ENCODE measurements around the gene PANK3. TPM values are rescaled to one million over a fixed set of nuclear protein-coding genes. Genes with fewer than 3 reads are reported as not detected.

The PANK3 gene
- total RNA-seq, 1 experiment from 2014 or later, result 99.6 TPM

DNA sequence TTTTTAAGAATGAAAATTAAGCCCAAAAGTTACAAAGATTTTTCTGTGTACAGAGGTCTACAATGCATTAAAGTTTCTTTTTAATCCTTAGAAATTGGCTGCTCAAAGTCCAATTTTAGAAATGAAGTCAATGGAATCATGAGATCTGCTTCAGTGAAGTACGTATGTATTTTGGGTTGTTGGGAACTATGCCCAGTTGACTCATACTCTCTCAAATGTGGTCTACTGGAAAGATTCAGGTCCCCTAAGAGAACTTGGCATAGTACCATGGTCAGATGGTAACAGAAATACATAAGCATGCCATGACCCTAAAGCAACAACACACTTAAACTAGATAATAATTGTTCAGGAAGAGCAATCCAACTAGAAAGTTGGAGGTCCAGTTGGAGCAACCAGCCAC, 27.0 kb downstream of the PANK3 start:
- H3K27me3 Mint-ChIP-seq (ENCODE audit: insufficient read depth, unreplicated experiment), result no peaks in the 10 kb centered on the region
- POLR2A ChIA-PET, result no interaction called here
- Histone ChIP-seq H3K27me3 (replicated peaks; ENCODE audit: control insufficient read depth, insufficient read depth, low read length) (no peaks in the 10 kb centered on the region), H3K36me3 (ENCODE audit: control insufficient read depth, insufficient read depth, low read length) (peaks cover 6% of the 10 kb centered on the region), H3K4me1 (no peaks in the 10 kb centered on the region), H3K9me3 (no peaks in the 10 kb centered on the region), H3K4me3 (ENCODE audit: low read depth, low read length) (no peak overlapping the region)
- H3K36me3 Mint-ChIP-seq (ENCODE audit: insufficient read depth, unreplicated experiment), result peaks cover 55% of the 10 kb centered on the region
- TF ChIP-seq, protein P1, sequence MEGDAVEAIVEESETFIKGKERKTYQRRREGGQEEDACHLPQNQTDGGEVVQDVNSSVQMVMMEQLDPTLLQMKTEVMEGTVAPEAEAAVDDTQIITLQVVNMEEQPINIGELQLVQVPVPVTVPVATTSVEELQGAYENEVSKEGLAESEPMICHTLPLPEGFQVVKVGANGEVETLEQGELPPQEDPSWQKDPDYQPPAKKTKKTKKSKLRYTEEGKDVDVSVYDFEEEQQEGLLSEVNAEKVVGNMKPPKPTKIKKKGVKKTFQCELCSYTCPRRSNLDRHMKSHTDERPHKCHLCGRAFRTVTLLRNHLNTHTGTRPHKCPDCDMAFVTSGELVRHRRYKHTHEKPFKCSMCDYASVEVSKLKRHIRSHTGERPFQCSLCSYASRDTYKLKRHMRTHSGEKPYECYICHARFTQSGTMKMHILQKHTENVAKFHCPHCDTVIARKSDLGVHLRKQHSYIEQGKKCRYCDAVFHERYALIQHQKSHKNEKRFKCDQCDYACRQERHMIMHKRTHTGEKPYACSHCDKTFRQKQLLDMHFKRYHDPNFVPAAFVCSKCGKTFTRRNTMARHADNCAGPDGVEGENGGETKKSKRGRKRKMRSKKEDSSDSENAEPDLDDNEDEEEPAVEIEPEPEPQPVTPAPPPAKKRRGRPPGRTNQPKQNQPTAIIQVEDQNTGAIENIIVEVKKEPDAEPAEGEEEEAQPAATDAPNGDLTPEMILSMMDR (IDR thresholded peaks at IDR 0.05; ENCODE audit: insufficient read depth in 1 of 2, low read depth in 1 of 2, low read length in 1 of 2, severe bottlenecking in 1 of 2, unreplicated experiment in 1 of 2), result no peak
- no peak overlapping the region for H3K27ac Mint-ChIP-seq (ENCODE audit: unreplicated experiment)
- H3K9me3 Mint-ChIP-seq (ENCODE audit: unreplicated experiment), result no peaks in the 10 kb centered on the region
- CTCF ChIA-PET, result no interaction called here
- BruUV-seq (replicated peaks), result no TSS peak
- H3K4me1 Mint-ChIP-seq (ENCODE audit: low read depth, unreplicated experiment), result no peaks in the 10 kb centered on the region
- H3K4me3 Mint-ChIP-seq (ENCODE audit: unreplicated experiment), result no peak overlapping the region
- intact Hi-C loops (cut with micrococcal nuclease; ENCODE audit: unreplicated experiment), result no loop called here
- no peak for DNase-seq

DNA sequence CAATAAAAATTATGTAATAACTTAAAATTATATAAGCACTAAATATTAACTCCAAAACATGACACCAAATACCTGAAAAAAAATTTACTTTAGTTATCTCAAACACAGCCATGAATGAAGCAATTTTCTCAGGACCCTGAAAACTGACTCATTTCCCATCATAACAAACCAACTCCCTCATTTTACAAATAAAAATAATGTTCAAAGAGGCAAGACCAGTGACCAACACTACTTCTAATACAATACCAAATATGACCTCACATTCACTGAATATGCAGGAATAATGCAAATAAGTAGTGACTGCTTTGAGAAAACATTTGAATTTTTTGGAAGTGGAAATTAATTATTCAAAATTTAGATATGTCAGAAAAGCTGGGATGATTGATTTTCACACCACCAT, 28.5 kb downstream of the PANK3 start:
- Mint-ChIP-seq H3K27ac (ENCODE audit: unreplicated experiment) (no peak overlapping the region), H3K27me3 (ENCODE audit: insufficient read depth, unreplicated experiment) (no peaks in the 10 kb centered on the region), H3K4me1 (ENCODE audit: low read depth, unreplicated experiment) (no peaks in the 10 kb centered on the region), H3K36me3 (ENCODE audit: insufficient read depth, unreplicated experiment) (peaks cover 44% of the 10 kb centered on the region), H3K4me3 (ENCODE audit: unreplicated experiment) (no peak overlapping the region), H3K9me3 (ENCODE audit: unreplicated experiment) (no peaks in the 10 kb centered on the region)
- peaks cover 2% of the 10 kb centered on the region for H3K36me3 ChIP-seq (ENCODE audit: control insufficient read depth, insufficient read depth, low read length)
- H3K4me1 ChIP-seq, result no peaks in the 10 kb centered on the region
- TF ChIP-seq, protein P1 (IDR thresholded peaks at IDR 0.05; ENCODE audit: insufficient read depth in 1 of 2, low read depth in 1 of 2, low read length in 1 of 2, severe bottlenecking in 1 of 2, unreplicated experiment in 1 of 2), result no peak
- DNase-seq, result no peak
- H3K4me3 ChIP-seq (ENCODE audit: low read depth, low read length), result no peak overlapping the region
- intact Hi-C loops (cut with micrococcal nuclease; ENCODE audit: unreplicated experiment), result no loop called here
- POLR2A ChIA-PET, result no interaction called here
- no peaks in the 10 kb centered on the region for H3K9me3 ChIP-seq
- H3K27me3 ChIP-seq (replicated peaks; ENCODE audit: control insufficient read depth, insufficient read depth, low read length), result no peaks in the 10 kb centered on the region
- CTCF ChIA-PET, result no interaction called here
- no TSS peak for BruUV-seq (replicated peaks)

DNA sequence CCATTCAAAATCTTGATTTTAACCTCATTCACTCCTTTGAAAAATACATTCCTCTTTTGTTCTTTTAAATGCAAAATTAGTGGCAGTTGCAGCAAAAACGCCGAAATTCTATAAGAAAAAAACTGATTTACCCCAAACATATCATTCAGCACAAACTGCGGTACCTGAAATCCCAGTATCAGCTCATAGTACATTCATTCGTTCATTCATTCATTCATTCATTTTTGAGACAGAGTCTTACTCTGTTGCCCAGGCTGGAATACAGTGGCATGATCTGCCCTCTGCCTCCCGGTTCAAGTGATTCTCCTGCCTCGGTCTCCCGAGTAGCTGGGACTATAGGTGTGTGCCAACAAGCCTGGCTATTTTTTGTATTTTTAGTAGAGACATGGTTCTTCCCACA, 29.6 kb downstream of the PANK3 start:
- Mint-ChIP-seq H3K4me1 (ENCODE audit: low read depth, unreplicated experiment) (no peaks in the 10 kb centered on the region), H3K27me3 (ENCODE audit: insufficient read depth, unreplicated experiment) (no peaks in the 10 kb centered on the region), H3K9me3 (ENCODE audit: unreplicated experiment) (no peaks in the 10 kb centered on the region), H3K4me3 (ENCODE audit: unreplicated experiment) (no peak overlapping the region), H3K36me3 (ENCODE audit: insufficient read depth, unreplicated experiment) (peaks cover 37% of the 10 kb centered on the region), H3K27ac (ENCODE audit: unreplicated experiment) (no peak overlapping the region)
- TF ChIP-seq, protein P1 (IDR thresholded peaks at IDR 0.05; ENCODE audit: insufficient read depth in 1 of 2, low read depth in 1 of 2, low read length in 1 of 2, severe bottlenecking in 1 of 2, unreplicated experiment in 1 of 2), result no peak
- Histone ChIP-seq H3K9me3 (no peaks in the 10 kb centered on the region), H3K4me3 (ENCODE audit: low read depth, low read length) (no peak overlapping the region), H3K4me1 (no peaks in the 10 kb centered on the region), H3K27me3 (replicated peaks; ENCODE audit: control insufficient read depth, insufficient read depth, low read length) (no peaks in the 10 kb centered on the region), H3K36me3 (ENCODE audit: control insufficient read depth, insufficient read depth, low read length) (peaks cover 2% of the 10 kb centered on the region)
- no TSS peak for BruUV-seq (replicated peaks)
- CTCF ChIA-PET, result no interaction called here
- POLR2A ChIA-PET, result no interaction called here
- intact Hi-C loops (cut with micrococcal nuclease; ENCODE audit: unreplicated experiment), result no loop called here
- no peak for DNase-seq
